Measurements from ENCODE around the gene AUTS2. TPM values are rescaled to one million over a fixed set of nuclear protein-coding genes. Genes with fewer than 3 reads are reported as not detected.

AUTS2 gene
- total RNA-seq, 1 donor from 2014 or later, result 56.0 TPM

- ATAC-seq (no peak), DNase-seq (no peak)
- no peaks in the 10 kb centered on the region for H3K27me3 ChIP-seq
- H3K27ac ChIP-seq, result no peak overlapping the region
- no peaks in the 10 kb centered on the region for H3K36me3 ChIP-seq
- intact Hi-C loops (cut with DNase I), result no loop called here
- TF ChIP-seq CTCF (IDR thresholded peaks at IDR 0.05), result no peak
- no peaks in the 10 kb centered on the region for H3K9me3 ChIP-seq
- no peaks in the 10 kb centered on the region for H3K4me1 ChIP-seq
- no peak overlapping the region for H3K4me3 ChIP-seq
Measured at GRCh38 chr7:70573696-70574095, 975.4 kb downstream of the AUTS2 start.

- Histone ChIP-seq H3K9me3 (no peaks in the 10 kb centered on the region), H3K4me3 (no peak overlapping the region), H3K36me3 (no peaks in the 10 kb centered on the region), H3K27me3 (no peaks in the 10 kb centered on the region), H3K27ac (no peak overlapping the region), H3K4me1 (no peaks in the 10 kb centered on the region)
- intact Hi-C loops (cut with DNase I), result no loop called here
- ATAC-seq (no peak), DNase-seq (no peak)
- no peak for TF ChIP-seq CTCF (IDR thresholded peaks at IDR 0.05)
Measured at GRCh38 chr7:70574314-70574834, 976.1 kb downstream of the AUTS2 start.

- intact Hi-C loops (cut with DNase I), result no loop called here
- Histone ChIP-seq H3K9me3 (no peaks in the 10 kb centered on the region), H3K27ac (no peak overlapping the region), H3K4me3 (no peak overlapping the region), H3K4me1 (no peaks in the 10 kb centered on the region), H3K27me3 (no peaks in the 10 kb centered on the region), H3K36me3 (no peaks in the 10 kb centered on the region)
- no peak for TF ChIP-seq CTCF (IDR thresholded peaks at IDR 0.05)
- ATAC-seq (no peak), DNase-seq (no peak)
Measured at GRCh38 chr7:70574970-70575799, 976.9 kb downstream of the AUTS2 start.

GRCh38 chr7:70577078-70577477 is 978.8 kb downstream of the AUTS2 start:
- no peaks in the 10 kb centered on the region for H3K9me3 ChIP-seq
- H3K36me3 ChIP-seq, result no peaks in the 10 kb centered on the region
- no peak overlapping the region for H3K4me3 ChIP-seq
- no peaks in the 10 kb centered on the region for H3K27me3 ChIP-seq
- no peak overlapping the region for H3K27ac ChIP-seq
- DNase-seq (no peak), ATAC-seq (no peak)
- no peak for TF ChIP-seq CTCF (IDR thresholded peaks at IDR 0.05)
- intact Hi-C loops (cut with DNase I), result no loop called here
- no peaks in the 10 kb centered on the region for H3K4me1 ChIP-seq

GRCh38 chr7:70578131-70578530 is 979.9 kb downstream of the AUTS2 start:
- H3K36me3 ChIP-seq, result no peaks in the 10 kb centered on the region
- TF ChIP-seq CTCF (IDR thresholded peaks at IDR 0.05), result no peak
- H3K4me1 ChIP-seq, result no peaks in the 10 kb centered on the region
- no peak overlapping the region for H3K27ac ChIP-seq
- intact Hi-C loops (cut with DNase I), result no loop called here
- DNase-seq, result no peak
- no peak for ATAC-seq
- no peaks in the 10 kb centered on the region for H3K27me3 ChIP-seq
- H3K9me3 ChIP-seq, result no peaks in the 10 kb centered on the region
- H3K4me3 ChIP-seq, result no peak overlapping the region
